Activated naive CD8-positive, alpha-beta T cell (primary cell): ENCODE data around the gene GLRA3.
"Not testable (repeated sequence)": the region's sequence is repeated elsewhere in the genome, so short reads cannot be mapped to it uniquely, and the experiment has no call there.

Experiments used
- H3K27ac Mint-ChIP-seq: one replicate; pipeline ENCODE4 v1.8.0; 2021; ENCODE audit warnings: mixed read lengths
- H3K27me3 Mint-ChIP-seq: one replicate; pipeline ENCODE4 v1.8.0; 2021; ENCODE audit warnings: mixed read lengths
- H3K36me3 Mint-ChIP-seq: one replicate; pipeline ENCODE4 v1.8.0; 2021; ENCODE audit warnings: mixed read lengths
- H3K4me1 Mint-ChIP-seq: one replicate; pipeline ENCODE4 v1.8.0; 2021; ENCODE audit warnings: low read depth, mixed read lengths
- H3K4me3 Mint-ChIP-seq: one replicate; pipeline ENCODE4 v1.8.0; 2021; ENCODE audit warnings: mild to moderate bottlenecking, mixed read lengths
- H3K9me3 Mint-ChIP-seq: one replicate; pipeline ENCODE4 v1.8.0; 2021; ENCODE audit warnings: low read depth, mixed read lengths

The GLRA3 gene

GRCh38 chr4:174848596-174848995 lies 19.5 kb upstream of the GLRA3 start:
- H3K27me3 Mint-ChIP-seq, result no peaks in the 10 kb centered on the region
- no peaks in the 10 kb centered on the region for H3K4me1 Mint-ChIP-seq
- H3K27ac Mint-ChIP-seq, result no peak overlapping the region
- H3K36me3 Mint-ChIP-seq, result no peaks in the 10 kb centered on the region
- H3K4me3 Mint-ChIP-seq, result no peak overlapping the region
- H3K9me3 Mint-ChIP-seq, result no peaks in the 10 kb centered on the region

- H3K36me3 Mint-ChIP-seq, result no peaks in the 10 kb centered on the region
- no peaks in the 10 kb centered on the region for H3K9me3 Mint-ChIP-seq
- no peak overlapping the region for H3K27ac Mint-ChIP-seq
- no peaks in the 10 kb centered on the region for H3K4me1 Mint-ChIP-seq
- no peaks in the 10 kb centered on the region for H3K27me3 Mint-ChIP-seq
- no peak overlapping the region for H3K4me3 Mint-ChIP-seq
Measured at GRCh38 chr4:174847801-174848427, 18.9 kb upstream of the GLRA3 start.

GRCh38 chr4:174835536-174835935 lies 6.5 kb upstream of the GLRA3 start:
- H3K27ac Mint-ChIP-seq, result no peak overlapping the region
- no peaks in the 10 kb centered on the region for H3K4me1 Mint-ChIP-seq
- H3K27me3 Mint-ChIP-seq, result peaks cover 2% of the 10 kb centered on the region
- H3K4me3 Mint-ChIP-seq, result no peak overlapping the region
- H3K9me3 Mint-ChIP-seq, result peaks cover 23% of the 10 kb centered on the region
- H3K36me3 Mint-ChIP-seq, result no peaks in the 10 kb centered on the region

GRCh38 chr4:174834477-174834876 lies 5.4 kb upstream of the GLRA3 start:
- no peak overlapping the region for H3K4me3 Mint-ChIP-seq
- peaks cover 7% of the 10 kb centered on the region for H3K27me3 Mint-ChIP-seq
- H3K4me1 Mint-ChIP-seq, result no peaks in the 10 kb centered on the region
- H3K27ac Mint-ChIP-seq, result no peak overlapping the region
- no peaks in the 10 kb centered on the region for H3K36me3 Mint-ChIP-seq
- H3K9me3 Mint-ChIP-seq, result peaks cover 22% of the 10 kb centered on the region

GRCh38 chr4:174826660-174827059 lies 2.4 kb downstream of the GLRA3 start:
- Mint-ChIP-seq H3K36me3 (peaks cover 2% of the 10 kb centered on the region), H3K4me1 (peaks cover 5% of the 10 kb centered on the region), H3K9me3 (peaks cover 10% of the 10 kb centered on the region), H3K27me3 (peaks cover 10% of the 10 kb centered on the region), H3K4me3 (no peak overlapping the region), H3K27ac (no peak overlapping the region)

- peaks cover 4% of the 10 kb centered on the region for H3K9me3 Mint-ChIP-seq
- H3K27ac Mint-ChIP-seq, result no peak overlapping the region
- no peaks in the 10 kb centered on the region for H3K36me3 Mint-ChIP-seq
- H3K4me1 Mint-ChIP-seq, result no peaks in the 10 kb centered on the region
- H3K4me3 Mint-ChIP-seq, result no peak overlapping the region
- no peaks in the 10 kb centered on the region for H3K27me3 Mint-ChIP-seq
Measured at GRCh38 chr4:174815282-174815681, 13.8 kb downstream of the GLRA3 start.

GRCh38 chr4:174813292-174813691 lies 15.8 kb downstream of the GLRA3 start:
- H3K27ac Mint-ChIP-seq, result no peak overlapping the region
- no peaks in the 10 kb centered on the region for H3K4me1 Mint-ChIP-seq
- H3K4me3 Mint-ChIP-seq, result no peak overlapping the region
- H3K36me3 Mint-ChIP-seq, result no peaks in the 10 kb centered on the region
- H3K9me3 Mint-ChIP-seq, result peaks cover 4% of the 10 kb centered on the region
- H3K27me3 Mint-ChIP-seq, result no peaks in the 10 kb centered on the region

GRCh38 chr4:174810834-174811233 lies 18.2 kb downstream of the GLRA3 start:
- Mint-ChIP-seq H3K27me3 (no peaks in the 10 kb centered on the region), H3K4me3 (no peak overlapping the region), H3K27ac (no peak overlapping the region), H3K4me1 (no peaks in the 10 kb centered on the region), H3K9me3 (peaks cover 4% of the 10 kb centered on the region), H3K36me3 (no peaks in the 10 kb centered on the region)

- Mint-ChIP-seq H3K27ac (no peak overlapping the region), H3K4me1 (no peaks in the 10 kb centered on the region), H3K4me3 (no peak overlapping the region)
Measured at GRCh38 chr4:174808836-174809235, 20.2 kb downstream of the GLRA3 start.

GRCh38 chr4:174808119-174808518 lies 20.9 kb downstream of the GLRA3 start:
- H3K27me3 Mint-ChIP-seq, result no peaks in the 10 kb centered on the region
- H3K4me1 Mint-ChIP-seq, result no peaks in the 10 kb centered on the region
- no peaks in the 10 kb centered on the region for H3K36me3 Mint-ChIP-seq
- H3K9me3 Mint-ChIP-seq, result peaks cover 6% of the 10 kb centered on the region
- no peak overlapping the region for H3K4me3 Mint-ChIP-seq
- no peak overlapping the region for H3K27ac Mint-ChIP-seq

More at GRCh38 chr4:174808836-174809235, 20.2 kb downstream of the GLRA3 start:
- H3K27me3 Mint-ChIP-seq, result no peaks in the 10 kb centered on the region
- H3K9me3 Mint-ChIP-seq, result peaks cover 6% of the 10 kb centered on the region
- H3K36me3 Mint-ChIP-seq, result no peaks in the 10 kb centered on the region

GRCh38 chr4:174805746-174806145 lies 23.3 kb downstream of the GLRA3 start:
- Mint-ChIP-seq H3K4me3 (no peak overlapping the region), H3K9me3 (peaks cover 17% of the 10 kb centered on the region), H3K4me1 (no peaks in the 10 kb centered on the region), H3K27ac (no peak overlapping the region), H3K36me3 (no peaks in the 10 kb centered on the region), H3K27me3 (no peaks in the 10 kb centered on the region)

GRCh38 chr4:174794543-174795094 lies 34.4 kb downstream of the GLRA3 start:
- H3K27ac Mint-ChIP-seq, result no peak overlapping the region
- no peaks in the 10 kb centered on the region for H3K4me1 Mint-ChIP-seq
- no peaks in the 10 kb centered on the region for H3K36me3 Mint-ChIP-seq
- no peaks in the 10 kb centered on the region for H3K9me3 Mint-ChIP-seq
- H3K27me3 Mint-ChIP-seq, result no peaks in the 10 kb centered on the region
- H3K4me3 Mint-ChIP-seq, result no peak overlapping the region

- no peaks in the 10 kb centered on the region for H3K4me1 Mint-ChIP-seq
- H3K36me3 Mint-ChIP-seq, result no peaks in the 10 kb centered on the region
- H3K4me3 Mint-ChIP-seq, result no peak overlapping the region
- H3K9me3 Mint-ChIP-seq, result no peaks in the 10 kb centered on the region
- H3K27ac Mint-ChIP-seq, result no peak overlapping the region
- no peaks in the 10 kb centered on the region for H3K27me3 Mint-ChIP-seq
Measured at GRCh38 chr4:174789657-174790056, 39.4 kb downstream of the GLRA3 start.

- not testable (repeated sequence) for H3K27me3 Mint-ChIP-seq, H3K4me1 Mint-ChIP-seq, H3K27ac Mint-ChIP-seq, H3K4me3 Mint-ChIP-seq, H3K9me3 Mint-ChIP-seq, H3K36me3 Mint-ChIP-seq
Measured at GRCh38 chr4:174778274-174778986, 50.6 kb downstream of the GLRA3 start.

GRCh38 chr4:174775366-174775765 lies 53.7 kb downstream of the GLRA3 start:
- H3K27me3 Mint-ChIP-seq, result peaks cover 3% of the 10 kb centered on the region
- no peaks in the 10 kb centered on the region for H3K4me1 Mint-ChIP-seq
- H3K9me3 Mint-ChIP-seq, result no peaks in the 10 kb centered on the region
- H3K4me3 Mint-ChIP-seq, result no peak overlapping the region
- no peaks in the 10 kb centered on the region for H3K36me3 Mint-ChIP-seq
- no peak overlapping the region for H3K27ac Mint-ChIP-seq
